HEK293 (cell line): ENCODE data around the gene SRP14.

Experiments used
- PRDM1 ChIP-seq: fragments of 450-650 bp; formaldehyde crosslinking; IDR thresholded peaks from 2 replicates; pipeline ENCODE4; 2016; ENCODE audit warnings: missing biosample characterization, missing genetic modification characterization
- YY2 ChIP-seq: fragments of 450-650 bp; formaldehyde crosslinking; IDR thresholded peaks from 2 replicates; pipeline ENCODE4 v1.5.1; 2016; ENCODE audit warnings: missing biosample characterization, missing genetic modification characterization
- ZNF184 ChIP-seq: fragments of 450-650 bp; IDR thresholded peaks from 2 replicates; pipeline ENCODE4 v1.5.1; 2018; ENCODE audit warnings: missing biosample characterization, mild to moderate bottlenecking, missing genetic modification characterization
- ZNF239 ChIP-seq: fragments of 450-650 bp; formaldehyde crosslinking; IDR thresholded peaks from 2 replicates; pipeline ENCODE4 v1.5.1; 2016; ENCODE audit warnings: missing biosample characterization, missing genetic modification characterization
- ZNF394 ChIP-seq: fragments of 450-650 bp; formaldehyde crosslinking; IDR thresholded peaks from 2 replicates; pipeline ENCODE4 v1.5.1; 2016; ENCODE audit warnings: missing biosample characterization, missing genetic modification characterization, mild to moderate bottlenecking, moderate library complexity, borderline replicate concordance
- ZNF404 ChIP-seq: fragments of 450-650 bp; formaldehyde crosslinking; IDR thresholded peaks from 2 replicates; pipeline ENCODE4 v1.5.1; 2017; ENCODE audit warnings: missing biosample characterization, missing genetic modification characterization
- ZNF433 ChIP-seq: fragments of 450-650 bp; formaldehyde crosslinking; IDR thresholded peaks from 2 replicates; pipeline ENCODE4 v1.5.1; 2016; ENCODE audit warnings: missing biosample characterization, missing genetic modification characterization, low read depth
- ZNF529 ChIP-seq: fragments of 450-650 bp; formaldehyde crosslinking; IDR thresholded peaks from 2 replicates; pipeline ENCODE4 v1.5.1; 2017; ENCODE audit warnings: missing genetic modification characterization, missing biosample characterization; ENCODE audit not compliant: insufficient replicate concordance
- ZNF544 ChIP-seq: fragments of 450-650 bp; formaldehyde crosslinking; IDR thresholded peaks from 2 replicates; pipeline ENCODE4 v1.5.0; 2017; ENCODE audit warnings: missing biosample characterization, missing genetic modification characterization
- ZNF596 ChIP-seq: fragments of 450-650 bp; IDR thresholded peaks from 2 replicates; pipeline ENCODE4 v1.5.0; 2018; ENCODE audit warnings: missing biosample characterization, mild to moderate bottlenecking, missing genetic modification characterization, moderate library complexity
- ZNF664 ChIP-seq: fragments of 450-650 bp; formaldehyde crosslinking; IDR thresholded peaks from 2 replicates; pipeline ENCODE4 v1.5.1; 2016; ENCODE audit warnings: missing biosample characterization, missing genetic modification characterization
- ZSCAN16 ChIP-seq: fragments of 450-650 bp; formaldehyde crosslinking; IDR thresholded peaks from 2 replicates; pipeline ENCODE4 v1.5.1; 2016; ENCODE audit warnings: missing biosample characterization, missing genetic modification characterization
- TF ChIP-seq, protein P1 (sequence below): fragments of 450-650 bp; formaldehyde crosslinking; IDR thresholded peaks from 2 replicates; pipeline ENCODE4 v1.5.1; 2017; ENCODE audit warnings: missing biosample characterization, missing genetic modification characterization
- TF ChIP-seq, protein P2 (sequence below): fragments of 450-650 bp; formaldehyde crosslinking; IDR thresholded peaks from 2 replicates; pipeline ENCODE4 v1.5.1; 2016; ENCODE audit warnings: missing biosample characterization, missing genetic modification characterization, low read depth
- TF ChIP-seq, protein P3 (sequence below): fragments of 450-650 bp; formaldehyde crosslinking; IDR thresholded peaks from 2 replicates; pipeline ENCODE4 v1.5.1; 2016; ENCODE audit warnings: missing biosample characterization, missing genetic modification characterization
- TF ChIP-seq, protein P4 (sequence below): fragments of 450-650 bp; formaldehyde crosslinking; IDR thresholded peaks from 2 replicates; pipeline ENCODE4 v1.5.1; 2016; ENCODE audit warnings: missing biosample characterization, missing genetic modification characterization
- TF ChIP-seq, protein P5 (sequence below): fragments of 450-650 bp; formaldehyde crosslinking; IDR thresholded peaks from 2 replicates; pipeline ENCODE4 v1.5.1; 2016; ENCODE audit warnings: missing biosample characterization, missing genetic modification characterization, low read depth
- TF ChIP-seq, protein P6 (sequence below): fragments of 450-650 bp; formaldehyde crosslinking; IDR thresholded peaks from 2 replicates; pipeline ENCODE4 v1.5.1; 2016; ENCODE audit warnings: missing biosample characterization, missing genetic modification characterization

SRP14 gene

DNA sequence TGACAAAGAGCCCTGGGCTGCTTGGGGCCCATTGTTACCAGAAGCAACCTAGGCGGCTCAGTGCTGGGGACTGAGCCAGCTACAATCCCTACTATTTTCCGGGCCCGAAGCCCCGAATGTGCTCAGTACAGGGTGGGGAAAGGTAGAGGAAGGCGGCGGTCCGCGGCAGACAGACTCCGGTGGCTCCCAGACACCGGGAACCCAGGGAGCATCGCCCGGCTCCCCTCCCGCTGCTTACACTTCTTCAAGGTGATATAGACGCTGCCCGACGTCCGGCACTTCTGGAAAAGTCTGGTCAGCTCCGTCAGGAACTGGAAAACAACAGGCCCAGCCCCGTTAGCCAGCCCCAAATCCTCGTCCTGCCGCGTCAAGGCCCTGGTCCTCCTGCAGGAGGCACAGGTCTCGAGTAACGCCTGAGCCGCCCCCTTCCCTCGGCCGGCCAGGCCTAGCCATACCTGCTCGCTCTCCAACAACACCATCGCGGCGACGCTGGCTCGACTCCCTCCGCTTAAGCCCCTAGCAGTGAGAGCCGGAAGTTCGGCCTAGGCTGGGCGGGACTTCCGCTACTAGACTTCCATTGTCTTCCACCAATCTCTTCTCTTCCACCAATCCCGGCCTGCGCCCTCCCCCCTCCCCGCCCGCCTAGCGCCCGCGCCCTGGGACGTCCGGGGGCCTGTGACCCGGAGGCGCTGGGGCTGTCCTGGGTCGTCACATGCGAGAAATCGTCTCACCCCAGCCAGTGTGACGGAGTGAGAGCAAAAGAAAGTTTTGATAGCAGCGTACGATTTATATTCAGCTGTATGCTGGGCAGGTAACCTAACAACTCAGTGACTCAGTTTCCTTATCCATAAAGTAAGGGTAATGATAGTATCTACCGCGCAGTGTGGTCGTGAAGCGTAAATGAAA lies at the start of gene SRP14 (continued):
- TF ChIP-seq ZNF394 (tag by site-specific recombination), result no peak
- no peak for TF ChIP-seq ZNF433
- no peak for TF ChIP-seq ZNF664 (tag by site-specific recombination)
- TF ChIP-seq ZNF184 (tag by site-specific recombination), result no peak
- no peak for TF ChIP-seq ZNF404 (tag by site-specific recombination)
- no peak for TF ChIP-seq ZSCAN16 (tag by site-specific recombination)
- TF ChIP-seq, protein P1, sequence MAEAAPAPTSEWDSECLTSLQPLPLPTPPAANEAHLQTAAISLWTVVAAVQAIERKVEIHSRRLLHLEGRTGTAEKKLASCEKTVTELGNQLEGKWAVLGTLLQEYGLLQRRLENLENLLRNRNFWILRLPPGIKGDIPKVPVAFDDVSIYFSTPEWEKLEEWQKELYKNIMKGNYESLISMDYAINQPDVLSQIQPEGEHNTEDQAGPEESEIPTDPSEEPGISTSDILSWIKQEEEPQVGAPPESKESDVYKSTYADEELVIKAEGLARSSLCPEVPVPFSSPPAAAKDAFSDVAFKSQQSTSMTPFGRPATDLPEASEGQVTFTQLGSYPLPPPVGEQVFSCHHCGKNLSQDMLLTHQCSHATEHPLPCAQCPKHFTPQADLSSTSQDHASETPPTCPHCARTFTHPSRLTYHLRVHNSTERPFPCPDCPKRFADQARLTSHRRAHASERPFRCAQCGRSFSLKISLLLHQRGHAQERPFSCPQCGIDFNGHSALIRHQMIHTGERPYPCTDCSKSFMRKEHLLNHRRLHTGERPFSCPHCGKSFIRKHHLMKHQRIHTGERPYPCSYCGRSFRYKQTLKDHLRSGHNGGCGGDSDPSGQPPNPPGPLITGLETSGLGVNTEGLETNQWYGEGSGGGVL (tag by site-specific recombination), result no peak
- TF ChIP-seq, protein P2, sequence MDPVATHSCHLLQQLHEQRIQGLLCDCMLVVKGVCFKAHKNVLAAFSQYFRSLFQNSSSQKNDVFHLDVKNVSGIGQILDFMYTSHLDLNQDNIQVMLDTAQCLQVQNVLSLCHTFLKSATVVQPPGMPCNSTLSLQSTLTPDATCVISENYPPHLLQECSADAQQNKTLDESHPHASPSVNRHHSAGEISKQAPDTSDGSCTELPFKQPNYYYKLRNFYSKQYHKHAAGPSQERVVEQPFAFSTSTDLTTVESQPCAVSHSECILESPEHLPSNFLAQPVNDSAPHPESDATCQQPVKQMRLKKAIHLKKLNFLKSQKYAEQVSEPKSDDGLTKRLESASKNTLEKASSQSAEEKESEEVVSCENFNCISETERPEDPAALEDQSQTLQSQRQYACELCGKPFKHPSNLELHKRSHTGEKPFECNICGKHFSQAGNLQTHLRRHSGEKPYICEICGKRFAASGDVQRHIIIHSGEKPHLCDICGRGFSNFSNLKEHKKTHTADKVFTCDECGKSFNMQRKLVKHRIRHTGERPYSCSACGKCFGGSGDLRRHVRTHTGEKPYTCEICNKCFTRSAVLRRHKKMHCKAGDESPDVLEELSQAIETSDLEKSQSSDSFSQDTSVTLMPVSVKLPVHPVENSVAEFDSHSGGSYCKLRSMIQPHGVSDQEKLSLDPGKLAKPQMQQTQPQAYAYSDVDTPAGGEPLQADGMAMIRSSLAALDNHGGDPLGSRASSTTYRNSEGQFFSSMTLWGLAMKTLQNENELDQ (tag by site-specific recombination), result no peak
- TF ChIP-seq ZNF239 (tag by site-specific recombination), result no peak
- no peak for TF ChIP-seq ZNF544 (tag by site-specific recombination)
- TF ChIP-seq, protein P3, sequence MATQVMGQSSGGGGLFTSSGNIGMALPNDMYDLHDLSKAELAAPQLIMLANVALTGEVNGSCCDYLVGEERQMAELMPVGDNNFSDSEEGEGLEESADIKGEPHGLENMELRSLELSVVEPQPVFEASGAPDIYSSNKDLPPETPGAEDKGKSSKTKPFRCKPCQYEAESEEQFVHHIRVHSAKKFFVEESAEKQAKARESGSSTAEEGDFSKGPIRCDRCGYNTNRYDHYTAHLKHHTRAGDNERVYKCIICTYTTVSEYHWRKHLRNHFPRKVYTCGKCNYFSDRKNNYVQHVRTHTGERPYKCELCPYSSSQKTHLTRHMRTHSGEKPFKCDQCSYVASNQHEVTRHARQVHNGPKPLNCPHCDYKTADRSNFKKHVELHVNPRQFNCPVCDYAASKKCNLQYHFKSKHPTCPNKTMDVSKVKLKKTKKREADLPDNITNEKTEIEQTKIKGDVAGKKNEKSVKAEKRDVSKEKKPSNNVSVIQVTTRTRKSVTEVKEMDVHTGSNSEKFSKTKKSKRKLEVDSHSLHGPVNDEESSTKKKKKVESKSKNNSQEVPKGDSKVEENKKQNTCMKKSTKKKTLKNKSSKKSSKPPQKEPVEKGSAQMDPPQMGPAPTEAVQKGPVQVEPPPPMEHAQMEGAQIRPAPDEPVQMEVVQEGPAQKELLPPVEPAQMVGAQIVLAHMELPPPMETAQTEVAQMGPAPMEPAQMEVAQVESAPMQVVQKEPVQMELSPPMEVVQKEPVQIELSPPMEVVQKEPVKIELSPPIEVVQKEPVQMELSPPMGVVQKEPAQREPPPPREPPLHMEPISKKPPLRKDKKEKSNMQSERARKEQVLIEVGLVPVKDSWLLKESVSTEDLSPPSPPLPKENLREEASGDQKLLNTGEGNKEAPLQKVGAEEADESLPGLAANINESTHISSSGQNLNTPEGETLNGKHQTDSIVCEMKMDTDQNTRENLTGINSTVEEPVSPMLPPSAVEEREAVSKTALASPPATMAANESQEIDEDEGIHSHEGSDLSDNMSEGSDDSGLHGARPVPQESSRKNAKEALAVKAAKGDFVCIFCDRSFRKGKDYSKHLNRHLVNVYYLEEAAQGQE (tag by site-specific recombination), result peak; percentile 44; the same call in 1 of the 2 replicates
- TF ChIP-seq, protein P4, sequence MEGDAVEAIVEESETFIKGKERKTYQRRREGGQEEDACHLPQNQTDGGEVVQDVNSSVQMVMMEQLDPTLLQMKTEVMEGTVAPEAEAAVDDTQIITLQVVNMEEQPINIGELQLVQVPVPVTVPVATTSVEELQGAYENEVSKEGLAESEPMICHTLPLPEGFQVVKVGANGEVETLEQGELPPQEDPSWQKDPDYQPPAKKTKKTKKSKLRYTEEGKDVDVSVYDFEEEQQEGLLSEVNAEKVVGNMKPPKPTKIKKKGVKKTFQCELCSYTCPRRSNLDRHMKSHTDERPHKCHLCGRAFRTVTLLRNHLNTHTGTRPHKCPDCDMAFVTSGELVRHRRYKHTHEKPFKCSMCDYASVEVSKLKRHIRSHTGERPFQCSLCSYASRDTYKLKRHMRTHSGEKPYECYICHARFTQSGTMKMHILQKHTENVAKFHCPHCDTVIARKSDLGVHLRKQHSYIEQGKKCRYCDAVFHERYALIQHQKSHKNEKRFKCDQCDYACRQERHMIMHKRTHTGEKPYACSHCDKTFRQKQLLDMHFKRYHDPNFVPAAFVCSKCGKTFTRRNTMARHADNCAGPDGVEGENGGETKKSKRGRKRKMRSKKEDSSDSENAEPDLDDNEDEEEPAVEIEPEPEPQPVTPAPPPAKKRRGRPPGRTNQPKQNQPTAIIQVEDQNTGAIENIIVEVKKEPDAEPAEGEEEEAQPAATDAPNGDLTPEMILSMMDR (tag by site-specific recombination), result peak; percentile 32; the same call in 1 of the 2 replicates
- TF ChIP-seq, protein P5, sequence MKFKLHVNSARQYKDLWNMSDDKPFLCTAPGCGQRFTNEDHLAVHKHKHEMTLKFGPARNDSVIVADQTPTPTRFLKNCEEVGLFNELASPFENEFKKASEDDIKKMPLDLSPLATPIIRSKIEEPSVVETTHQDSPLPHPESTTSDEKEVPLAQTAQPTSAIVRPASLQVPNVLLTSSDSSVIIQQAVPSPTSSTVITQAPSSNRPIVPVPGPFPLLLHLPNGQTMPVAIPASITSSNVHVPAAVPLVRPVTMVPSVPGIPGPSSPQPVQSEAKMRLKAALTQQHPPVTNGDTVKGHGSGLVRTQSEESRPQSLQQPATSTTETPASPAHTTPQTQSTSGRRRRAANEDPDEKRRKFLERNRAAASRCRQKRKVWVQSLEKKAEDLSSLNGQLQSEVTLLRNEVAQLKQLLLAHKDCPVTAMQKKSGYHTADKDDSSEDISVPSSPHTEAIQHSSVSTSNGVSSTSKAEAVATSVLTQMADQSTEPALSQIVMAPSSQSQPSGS (tag by site-specific recombination), result no peak
- TF ChIP-seq, protein P6, sequence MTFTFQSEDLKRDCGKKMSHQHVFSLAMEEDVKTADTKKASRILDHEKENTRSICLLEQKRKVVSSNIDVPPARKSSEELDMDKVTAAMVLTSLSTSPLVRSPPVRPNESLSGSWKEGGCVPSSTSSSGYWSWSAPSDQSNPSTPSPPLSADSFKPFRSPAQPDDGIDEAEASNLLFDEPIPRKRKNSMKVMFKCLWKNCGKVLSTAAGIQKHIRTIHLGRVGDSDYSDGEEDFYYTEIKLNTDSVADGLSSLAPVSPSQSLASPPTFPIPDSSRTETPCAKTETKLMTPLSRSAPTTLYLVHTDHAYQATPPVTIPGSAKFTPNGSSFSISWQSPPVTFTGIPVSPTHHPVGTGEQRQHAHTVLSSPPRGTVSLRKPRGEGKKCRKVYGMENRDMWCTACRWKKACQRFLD (tag by site-specific recombination), result no peak
- TF ChIP-seq ZNF529 (tag by site-specific recombination), result no peak
- no peak for TF ChIP-seq PRDM1 (tag by site-specific recombination)
- TF ChIP-seq ZNF596 (tag by site-specific recombination), result no peak
- TF ChIP-seq YY2 (tag by site-specific recombination), result no peak
